Measurements from ENCODE around the gene GDNF.

GDNF gene, protein sequence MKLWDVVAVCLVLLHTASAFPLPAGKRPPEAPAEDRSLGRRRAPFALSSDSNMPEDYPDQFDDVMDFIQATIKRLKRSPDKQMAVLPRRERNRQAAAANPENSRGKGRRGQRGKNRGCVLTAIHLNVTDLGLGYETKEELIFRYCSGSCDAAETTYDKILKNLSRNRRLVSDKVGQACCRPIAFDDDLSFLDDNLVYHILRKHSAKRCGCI
- long read RNA-seq = 0 reads

DNA sequence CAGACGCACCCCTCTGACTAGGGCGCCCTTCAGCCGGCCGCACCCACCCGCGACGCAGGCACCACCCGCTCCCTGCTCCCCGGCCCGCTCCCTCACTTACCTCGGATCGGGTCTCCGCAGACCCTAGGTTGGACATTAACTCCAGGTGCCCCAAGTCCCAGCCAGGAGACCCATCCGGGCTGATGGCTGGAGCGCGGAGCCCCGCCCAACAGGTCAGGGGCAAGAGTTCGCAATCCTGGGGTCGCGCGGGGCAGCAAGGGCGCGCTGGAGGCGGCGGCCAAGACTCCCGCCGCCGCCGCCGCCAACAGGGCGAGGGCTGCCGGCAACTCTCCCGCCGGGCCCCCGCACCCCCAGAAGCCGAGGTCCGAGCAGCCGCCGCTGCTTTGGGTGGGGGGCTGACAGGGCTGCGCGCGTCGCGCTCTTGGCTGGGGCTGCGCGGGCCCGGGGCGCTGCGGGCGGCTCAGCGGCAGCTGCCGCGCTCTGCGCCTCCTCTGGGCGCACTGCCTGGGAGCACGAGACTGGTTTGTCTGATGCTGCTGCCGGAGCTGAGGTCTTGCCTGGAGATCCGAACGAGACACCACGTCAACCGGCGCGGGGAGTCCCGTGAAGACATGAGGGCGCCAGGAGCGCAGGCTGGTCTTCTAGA, at the start of gene GDNF:
Gene GDNF (minus strand): TSS at position 635 of the 646 bp plus-strand sequence. CDS start 5,245 bp downstream, outside the sequence.
- Histone ChIP-seq H3K27ac (replicated peaks) (no peak within 1 kb of the TSS), H3K4me3 (replicated peaks; ENCODE audit: insufficient read depth, low read length) (no peak within 1 kb of the TSS), H3K27me3 (ENCODE audit: insufficient read depth, poor library complexity, severe bottlenecking) (peaks cover 74% of the 10 kb centered on the region)
- TF ChIP-seq, protein P1, sequence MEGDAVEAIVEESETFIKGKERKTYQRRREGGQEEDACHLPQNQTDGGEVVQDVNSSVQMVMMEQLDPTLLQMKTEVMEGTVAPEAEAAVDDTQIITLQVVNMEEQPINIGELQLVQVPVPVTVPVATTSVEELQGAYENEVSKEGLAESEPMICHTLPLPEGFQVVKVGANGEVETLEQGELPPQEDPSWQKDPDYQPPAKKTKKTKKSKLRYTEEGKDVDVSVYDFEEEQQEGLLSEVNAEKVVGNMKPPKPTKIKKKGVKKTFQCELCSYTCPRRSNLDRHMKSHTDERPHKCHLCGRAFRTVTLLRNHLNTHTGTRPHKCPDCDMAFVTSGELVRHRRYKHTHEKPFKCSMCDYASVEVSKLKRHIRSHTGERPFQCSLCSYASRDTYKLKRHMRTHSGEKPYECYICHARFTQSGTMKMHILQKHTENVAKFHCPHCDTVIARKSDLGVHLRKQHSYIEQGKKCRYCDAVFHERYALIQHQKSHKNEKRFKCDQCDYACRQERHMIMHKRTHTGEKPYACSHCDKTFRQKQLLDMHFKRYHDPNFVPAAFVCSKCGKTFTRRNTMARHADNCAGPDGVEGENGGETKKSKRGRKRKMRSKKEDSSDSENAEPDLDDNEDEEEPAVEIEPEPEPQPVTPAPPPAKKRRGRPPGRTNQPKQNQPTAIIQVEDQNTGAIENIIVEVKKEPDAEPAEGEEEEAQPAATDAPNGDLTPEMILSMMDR (IDR thresholded peaks at IDR 0.05; ENCODE audit: insufficient read depth, low read length) = no peak
- no peak for TF ChIP-seq SPI1 (IDR thresholded peaks at IDR 0.05; ENCODE audit: borderline replicate concordance, low read depth)
- no peak for TF ChIP-seq GABPA (IDR thresholded peaks at IDR 0.05; ENCODE audit: low read depth)
- TF ChIP-seq, protein P2, sequence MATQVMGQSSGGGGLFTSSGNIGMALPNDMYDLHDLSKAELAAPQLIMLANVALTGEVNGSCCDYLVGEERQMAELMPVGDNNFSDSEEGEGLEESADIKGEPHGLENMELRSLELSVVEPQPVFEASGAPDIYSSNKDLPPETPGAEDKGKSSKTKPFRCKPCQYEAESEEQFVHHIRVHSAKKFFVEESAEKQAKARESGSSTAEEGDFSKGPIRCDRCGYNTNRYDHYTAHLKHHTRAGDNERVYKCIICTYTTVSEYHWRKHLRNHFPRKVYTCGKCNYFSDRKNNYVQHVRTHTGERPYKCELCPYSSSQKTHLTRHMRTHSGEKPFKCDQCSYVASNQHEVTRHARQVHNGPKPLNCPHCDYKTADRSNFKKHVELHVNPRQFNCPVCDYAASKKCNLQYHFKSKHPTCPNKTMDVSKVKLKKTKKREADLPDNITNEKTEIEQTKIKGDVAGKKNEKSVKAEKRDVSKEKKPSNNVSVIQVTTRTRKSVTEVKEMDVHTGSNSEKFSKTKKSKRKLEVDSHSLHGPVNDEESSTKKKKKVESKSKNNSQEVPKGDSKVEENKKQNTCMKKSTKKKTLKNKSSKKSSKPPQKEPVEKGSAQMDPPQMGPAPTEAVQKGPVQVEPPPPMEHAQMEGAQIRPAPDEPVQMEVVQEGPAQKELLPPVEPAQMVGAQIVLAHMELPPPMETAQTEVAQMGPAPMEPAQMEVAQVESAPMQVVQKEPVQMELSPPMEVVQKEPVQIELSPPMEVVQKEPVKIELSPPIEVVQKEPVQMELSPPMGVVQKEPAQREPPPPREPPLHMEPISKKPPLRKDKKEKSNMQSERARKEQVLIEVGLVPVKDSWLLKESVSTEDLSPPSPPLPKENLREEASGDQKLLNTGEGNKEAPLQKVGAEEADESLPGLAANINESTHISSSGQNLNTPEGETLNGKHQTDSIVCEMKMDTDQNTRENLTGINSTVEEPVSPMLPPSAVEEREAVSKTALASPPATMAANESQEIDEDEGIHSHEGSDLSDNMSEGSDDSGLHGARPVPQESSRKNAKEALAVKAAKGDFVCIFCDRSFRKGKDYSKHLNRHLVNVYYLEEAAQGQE (IDR thresholded peaks at IDR 0.05; ENCODE audit: insufficient replicate concordance, low read depth) = no peak
- TF ChIP-seq POLR2AphosphoS5 (IDR thresholded peaks at IDR 0.05; ENCODE audit: low read depth) = no peak
- DNase-seq (ENCODE audit: low read depth in 1 of 2, low spot score in 1 of 2) = peak in 1 of 2 experiments; percentile 27

DNA sequence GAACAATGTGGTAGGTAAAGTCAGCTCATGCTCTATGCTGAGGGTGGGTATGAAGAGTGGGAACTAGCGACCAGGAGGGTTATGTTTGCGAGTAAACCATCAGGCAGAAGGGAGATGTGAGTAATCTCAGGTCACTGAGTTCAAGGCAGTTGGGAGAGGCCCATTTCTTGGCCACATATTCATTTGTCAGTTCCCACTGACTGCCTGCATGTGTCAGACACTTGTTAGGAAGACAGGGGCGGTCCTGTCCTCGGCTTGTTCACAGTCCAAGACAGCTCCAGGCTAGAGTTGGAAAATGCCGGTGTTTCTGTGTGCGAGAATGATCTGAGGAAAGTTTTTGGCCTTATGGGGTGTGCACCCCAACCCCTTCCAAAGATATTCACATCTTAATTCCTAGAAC, 48.6 kb upstream of the GDNF start:
- no peak overlapping the region for H3K4me3 ChIP-seq (replicated peaks; ENCODE audit: insufficient read depth, low read length)
- H3K27ac ChIP-seq (replicated peaks) = no peak overlapping the region
- no peak for DNase-seq (ENCODE audit: low read depth in 1 of 2, low spot score in 1 of 2)
- TF ChIP-seq, protein P1 (IDR thresholded peaks at IDR 0.05; ENCODE audit: insufficient read depth, low read length) = no peak
- no peak for TF ChIP-seq GABPA (IDR thresholded peaks at IDR 0.05; ENCODE audit: low read depth)
- TF ChIP-seq, protein P2 (IDR thresholded peaks at IDR 0.05; ENCODE audit: insufficient replicate concordance, low read depth) = no peak
- no peak for TF ChIP-seq POLR2AphosphoS5 (IDR thresholded peaks at IDR 0.05; ENCODE audit: low read depth)
- TF ChIP-seq SPI1 (IDR thresholded peaks at IDR 0.05; ENCODE audit: borderline replicate concordance, low read depth) = no peak
- H3K27me3 ChIP-seq (ENCODE audit: insufficient read depth, poor library complexity, severe bottlenecking) = no peaks in the 10 kb centered on the region

DNA sequence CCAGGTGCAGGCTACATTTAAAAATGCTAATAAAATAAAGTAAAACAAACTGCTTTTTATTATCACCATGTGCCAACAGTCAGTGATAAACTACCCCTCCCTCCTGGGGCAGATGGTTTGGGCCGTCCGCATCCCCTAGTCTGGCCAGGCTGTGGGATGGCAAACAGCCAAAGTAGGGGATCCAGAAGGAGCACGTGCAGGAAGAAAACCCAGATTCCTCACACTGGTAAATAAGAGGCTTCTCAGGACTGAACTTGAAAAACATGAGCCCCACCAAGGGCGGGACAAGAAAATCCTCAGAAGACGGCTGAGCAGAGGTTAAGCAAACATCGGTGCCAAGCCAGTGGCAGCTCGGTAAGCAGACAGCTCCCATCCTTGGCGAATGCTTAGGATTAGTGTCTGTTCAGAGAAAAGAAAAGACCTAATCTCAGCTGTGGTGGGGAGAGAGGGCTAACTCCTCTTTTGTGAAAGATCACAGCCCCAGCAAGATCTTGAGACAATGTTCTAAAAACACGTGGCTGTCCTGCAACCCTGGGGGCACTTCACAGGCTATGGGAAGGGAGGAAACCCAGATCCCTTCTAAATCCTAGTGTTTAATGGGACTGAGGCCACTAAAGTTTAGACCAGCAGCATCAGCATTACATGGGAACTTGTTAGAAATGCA, 46.5 kb upstream of the GDNF start:
- no peaks in the 10 kb centered on the region for H3K27me3 ChIP-seq (ENCODE audit: insufficient read depth, poor library complexity, severe bottlenecking)
- no peak overlapping the region for H3K27ac ChIP-seq (replicated peaks)
- TF ChIP-seq GABPA (IDR thresholded peaks at IDR 0.05; ENCODE audit: low read depth) (no peak), SPI1 (IDR thresholded peaks at IDR 0.05; ENCODE audit: borderline replicate concordance, low read depth) (no peak), POLR2AphosphoS5 (IDR thresholded peaks at IDR 0.05; ENCODE audit: low read depth) (no peak)
- TF ChIP-seq, protein P2 (IDR thresholded peaks at IDR 0.05; ENCODE audit: insufficient replicate concordance, low read depth) = no peak
- TF ChIP-seq, protein P1 (IDR thresholded peaks at IDR 0.05; ENCODE audit: insufficient read depth, low read length) = no peak
- H3K4me3 ChIP-seq (replicated peaks; ENCODE audit: insufficient read depth, low read length) = no peak overlapping the region
- DNase-seq (ENCODE audit: low read depth in 1 of 2, low spot score in 1 of 2) = no peak

Data from HL-60 (cell line).